A549 (cell line): Measurements from ENCODE around the gene ZNF362. TPM values are rescaled to one million over a fixed set of nuclear protein-coding genes. Genes with fewer than 3 reads are reported as not detected.

Experiments used
- ATAC-seq, 2 experiments: fragments of 200-7000 bp in 1 of 2; fragments of >200 bp in 1 of 2; cut with Nextera tagmentation in 1 of 2; cut with Tn5 transposase in 1 of 2; 3 replicates each; pipeline versions ENCODE4 v1.8.0 to v1.9.1; 2018 to 2020; ENCODE audit warnings: mild to moderate bottlenecking in 1 of 2, moderate library complexity in 1 of 2
- CTCF ChIA-PET: fragments of 300-600 bp; sonication (Branson Sonifier 250); formaldehyde crosslinking; extraction: SDS; loops from one replicate; lab custom pipeline; 2021; ENCODE audit warnings: antibody characterized with exemption, inconsistent platforms; lab: Yijun Ruan, JAX
- POLR2A ChIA-PET: fragments of 350-600 bp; formaldehyde crosslinking; extraction: SDS; loops from one replicate; lab custom pipeline; 2021; ENCODE audit warnings: antibody characterized with exemption, inconsistent platforms; lab: Yijun Ruan, JAX
- DNase-seq, 2 experiments: peaks; one replicate each; pipeline versions ENCODE4 v3.0.0 to v3.0.0-alpha.2; 2011 to 2016; ENCODE audit warnings: low read depth in 1 of 2, low spot score in 1 of 2
- FAIRE-seq: peaks from 2 replicates; lab custom pipeline; 2011; peaks lifted over from hg19 to GRCh38; lab: Jason Lieb, UNC
- H3K27ac ChIP-seq, 2 experiments: fragments of >200 bp; sonication (Bioruptor Twin); formaldehyde crosslinking; 3 replicates each; pipeline ENCODE4 v1.5.1; 2016 to 2017
- H3K4me1 ChIP-seq: fragments of >200 bp; sonication (Bioruptor Twin); formaldehyde crosslinking; 3 replicates; pipeline ENCODE4 v1.6.1; 2016
- H3K4me2 ChIP-seq: fragments of >200 bp; sonication (Bioruptor Twin); formaldehyde crosslinking; 3 replicates; pipeline ENCODE4 v1.6.1; 2016
- H3K4me3 ChIP-seq: fragments of >200 bp; sonication (Bioruptor Twin); formaldehyde crosslinking; 3 replicates; pipeline ENCODE4 v1.5.1; 2016
- H3K9me3 ChIP-seq: fragments of >200 bp; sonication (Bioruptor Twin); formaldehyde crosslinking; 3 replicates; pipeline ENCODE4 v1.6.1; 2016
- BHLHE40 ChIP-seq: IDR thresholded peaks from 2 replicates; pipeline ENCODE4 v1.6.1; 2012; ENCODE audit warnings: low read depth, low read length, inconsistent platforms
- CBX2 ChIP-seq: fragments of 200-600 bp; sonication (generic); IDR thresholded peaks from 2 replicates; pipeline ENCODE4 v1.6.1; 2016; ENCODE audit warnings: low read depth, mild to moderate bottlenecking, borderline replicate concordance
- CBX8 ChIP-seq: fragments of 200-600 bp; sonication (generic); IDR thresholded peaks from 2 replicates; pipeline ENCODE4 v1.6.1; 2016
- CEBPB ChIP-seq, 2 experiments: fragments of >200 bp in 1 of 2; sonication (Bioruptor Twin) in 1 of 2; formaldehyde crosslinking in 1 of 2; IDR thresholded peaks; 2 replicates each; pipeline ENCODE4 v1.6.1; 2012 to 2016
- CHD2 ChIP-seq: fragments of 150-350 bp; IDR thresholded peaks from 2 replicates; pipeline ENCODE4 v1.6.1; 2014; ENCODE audit warnings: low read length; ENCODE audit not compliant: partially characterized antibody
- CHD4 ChIP-seq: fragments of 200-600 bp; sonication (generic); IDR thresholded peaks from 2 replicates; pipeline ENCODE4 v1.6.1; 2016; ENCODE audit warnings: antibody characterized with exemption, mild to moderate bottlenecking, borderline replicate concordance
- EHMT2 ChIP-seq: fragments of 200-600 bp; sonication (generic); IDR thresholded peaks from 2 replicates; pipeline ENCODE4 v1.6.1; 2016; ENCODE audit warnings: antibody characterized with exemption, low read depth, mild to moderate bottlenecking, moderate library complexity
- EP300 ChIP-seq, 2 experiments: fragments of >200 bp; sonication (Bioruptor Twin); formaldehyde crosslinking; IDR thresholded peaks; 2 replicates in 1 of 2; 3 replicates in 1 of 2; pipeline ENCODE4 v1.6.1; 2016 to 2017
- ESRRA ChIP-seq: fragments of 150-350 bp; IDR thresholded peaks from 2 replicates; pipeline ENCODE4 v1.6.1; 2014; ENCODE audit warnings: mild to moderate bottlenecking, low read length, borderline replicate concordance
- FOSL2 ChIP-seq, 2 experiments: fragments of 450-650 bp in 1 of 2; fragments of >200 bp in 1 of 2; sonication (Bioruptor Twin) in 1 of 2; formaldehyde crosslinking; IDR thresholded peaks; 2 replicates each; pipeline versions ENCODE4 v1.5.0 to v1.6.1; 2016 to 2020; ENCODE audit warnings: mild to moderate bottlenecking in 1 of 2, moderate library complexity in 1 of 2
- FOXS1 ChIP-seq: fragments of 250-450 bp; sonication (Bioruptor Pico); IDR thresholded peaks from 2 replicates; pipeline ENCODE4 v1.5.0; 2020; ENCODE audit warnings: mild to moderate bottlenecking, moderate library complexity
- GATA3 ChIP-seq: IDR thresholded peaks from 2 replicates; pipeline ENCODE4 v1.6.1; 2012; ENCODE audit warnings: borderline replicate concordance
- HDAC2 ChIP-seq: fragments of 200-600 bp; sonication (generic); IDR thresholded peaks from 2 replicates; pipeline ENCODE4 v1.6.1; 2016
- HOXB13 ChIP-seq: fragments of 250-450 bp; sonication (Bioruptor Pico); IDR thresholded peaks from 2 replicates; pipeline ENCODE4 v1.5.0; 2020; ENCODE audit warnings: low read depth, mild to moderate bottlenecking, moderate library complexity
- JUN ChIP-seq, 2 experiments: fragments of >200 bp; sonication (Bioruptor Twin); formaldehyde crosslinking; IDR thresholded peaks; 2 replicates in 1 of 2; 3 replicates in 1 of 2; pipeline ENCODE4 v1.6.1; 2016 to 2017
- JUNB ChIP-seq: fragments of >200 bp; sonication (Bioruptor Twin); formaldehyde crosslinking; IDR thresholded peaks from 2 replicates; pipeline ENCODE4 v1.6.1; 2016
- KDM1A ChIP-seq: fragments of 200-600 bp; sonication (generic); IDR thresholded peaks from 2 replicates; pipeline ENCODE4 v1.6.1; 2016; ENCODE audit warnings: low read depth, mild to moderate bottlenecking
- KDM5A ChIP-seq: fragments of 200-600 bp; sonication (generic); IDR thresholded peaks from 2 replicates; pipeline ENCODE4 v1.6.1; 2016; ENCODE audit warnings: antibody characterized with exemption, mild to moderate bottlenecking
- MYC ChIP-seq: IDR thresholded peaks from 2 replicates; pipeline ENCODE4 v1.6.1; 2012; ENCODE audit warnings: mild to moderate bottlenecking, inconsistent platforms, low read length, improper control_type of control experiment, borderline replicate concordance
- PHF8 ChIP-seq: fragments of 200-600 bp; sonication (generic); IDR thresholded peaks from 2 replicates; pipeline ENCODE4 v1.6.1; 2016; ENCODE audit warnings: low read depth, mild to moderate bottlenecking, antibody characterized with exemption, moderate library complexity, borderline replicate concordance
- POLR2AphosphoS2 ChIP-seq: conservative IDR thresholded peaks from 2 replicates; pipeline ENCODE4 v1.6.1; 2012; ENCODE audit warnings: low read length, improper control_type of control experiment, inconsistent platforms
- RNF2 ChIP-seq: fragments of 200-600 bp; sonication (generic); IDR thresholded peaks from 2 replicates; pipeline ENCODE4 v1.6.1; 2016; ENCODE audit warnings: low read depth, mild to moderate bottlenecking, antibody characterized with exemption, moderate library complexity, borderline replicate concordance
- SMC3 ChIP-seq: fragments of >200 bp; sonication (Bioruptor Twin); formaldehyde crosslinking; IDR thresholded peaks from 3 replicates; pipeline ENCODE4 v1.6.1; 2018; ENCODE audit warnings: inconsistent platforms
- ZNF302 ChIP-seq: fragments of 250-450 bp; sonication (Bioruptor Pico); IDR thresholded peaks from 2 replicates; pipeline ENCODE4 v1.9.0; 2021; ENCODE audit warnings: inconsistent platforms, mild to moderate bottlenecking, moderate library complexity
- ZSCAN20 ChIP-seq: fragments of 250-450 bp; sonication (Bioruptor Pico); IDR thresholded peaks from 2 replicates; pipeline ENCODE4 v1.8.0; 2022; ENCODE audit warnings: mild to moderate bottlenecking, moderate library complexity
- WGBS: methylation state at CpG from one replicate; pipeline ENCODE4 v1.1.6; 2017; ENCODE audit errors: missing lambda C conversion rate; 5-methylcytosine and 5-hydroxymethylcytosine counted together
- polyA plus RNA-seq, 4 experiments: library from polyadenylated mRNA; depleted of rRNA in 3 of 4; stranded (reverse); fragments of >200 nt; fragmentation: RNase III in 1 of 4; extraction: RNeasy Plus Mini Kit Qiagen cat#74134 plus additional on column Dnase treatment in 1 of 4; gene quantifications; 2 replicates in 3 of 4; 3 replicates in 1 of 4; pipeline ENCODE4 v1.2.3, GENCODE V29; 2011 to 2017
- TF ChIP-seq, protein P1 (sequence below): fragments of >200 bp; sonication (Bioruptor Twin); formaldehyde crosslinking; IDR thresholded peaks from 3 replicates; pipeline ENCODE4 v1.6.1; 2016
- TF ChIP-seq, protein P2 (sequence below): fragments of >200 bp; sonication (Bioruptor Twin); formaldehyde crosslinking; IDR thresholded peaks from 2 replicates; pipeline ENCODE4 v1.6.1; 2016
- TF ChIP-seq, protein P3 (sequence below): IDR thresholded peaks from 2 replicates; pipeline ENCODE4 v1.6.1; 2012
- TF ChIP-seq, protein P4 (sequence below): fragments of 450-650 bp; IDR thresholded peaks from 2 replicates; pipeline ENCODE4 v1.6.1; 2014; ENCODE audit warnings: antibody characterized with exemption
- TF ChIP-seq, protein P5 (sequence below): IDR thresholded peaks from 2 replicates; pipeline ENCODE4 v1.6.1; 2012

The ZNF362 gene
- polyA plus RNA-seq, 2 of the 4 experiments (the other 2 are of a cell fraction): 4.8 to 7.9 TPM

DNA sequence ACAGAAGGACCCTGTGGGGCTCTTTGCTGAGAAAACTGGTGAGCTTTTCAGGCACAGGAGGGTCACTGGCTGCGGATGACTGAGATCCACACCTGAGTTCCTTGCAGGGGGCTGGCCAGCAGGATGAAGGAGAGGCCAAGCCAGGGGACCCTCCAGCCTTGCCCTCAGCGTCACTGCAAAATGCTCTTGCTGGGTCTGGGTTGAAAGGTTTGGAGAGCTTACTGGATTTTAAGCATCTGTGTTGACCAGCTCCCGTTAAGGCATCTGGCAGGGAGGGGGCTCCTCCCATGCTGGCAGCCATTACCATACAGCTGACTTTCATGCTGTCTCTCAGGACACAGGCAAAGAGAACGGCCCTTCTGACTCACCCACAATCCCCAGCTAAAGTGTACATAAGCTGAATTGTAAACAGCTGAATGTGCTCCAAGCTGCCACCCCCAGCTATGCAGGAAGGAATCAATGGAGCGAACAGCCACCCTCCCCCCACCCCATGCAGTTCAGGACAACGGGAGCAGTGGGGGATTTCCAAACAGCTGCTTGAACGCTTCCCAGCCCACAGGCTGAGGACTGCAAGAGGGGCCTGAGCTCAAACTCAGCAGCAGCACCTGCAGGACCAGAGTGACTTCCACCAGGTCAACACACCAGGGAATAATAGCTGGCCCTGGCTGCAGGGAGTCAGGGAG lies 85.9 kb downstream of the ZNF362 start:
- ATAC-seq: peak; percentile 91
- no peak for FAIRE-seq
- Histone ChIP-seq H3K4me2 (peak overlapping the region; percentile 96), H3K4me1 (peaks cover 90% of the 10 kb centered on the region), H3K27ac (peak overlapping the region; percentile 88), H3K4me3 (peak overlapping the region; percentile 30), H3K9me3 (no peaks in the 10 kb centered on the region)
- no peak for TF ChIP-seq HDAC2
- TF ChIP-seq POLR2AphosphoS2: no peak
- TF ChIP-seq KDM1A: no peak
- 0 out of 2 replicates have a peak, but pooled peaks have one; percentile 50 for TF ChIP-seq MYC
- TF ChIP-seq, protein P1, sequence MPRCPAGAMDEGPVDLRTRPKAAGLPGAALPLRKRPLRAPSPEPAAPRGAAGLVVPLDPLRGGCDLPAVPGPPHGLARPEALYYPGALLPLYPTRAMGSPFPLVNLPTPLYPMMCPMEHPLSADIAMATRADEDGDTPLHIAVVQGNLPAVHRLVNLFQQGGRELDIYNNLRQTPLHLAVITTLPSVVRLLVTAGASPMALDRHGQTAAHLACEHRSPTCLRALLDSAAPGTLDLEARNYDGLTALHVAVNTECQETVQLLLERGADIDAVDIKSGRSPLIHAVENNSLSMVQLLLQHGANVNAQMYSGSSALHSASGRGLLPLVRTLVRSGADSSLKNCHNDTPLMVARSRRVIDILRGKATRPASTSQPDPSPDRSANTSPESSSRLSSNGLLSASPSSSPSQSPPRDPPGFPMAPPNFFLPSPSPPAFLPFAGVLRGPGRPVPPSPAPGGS: 0 out of 3 replicates have a peak, but pooled peaks have one; percentile 23
- TF ChIP-seq FOXS1 (CRISPR knock-in tag): peak; percentile 50; the same call in 1 of the 2 replicates
- TF ChIP-seq JUNB: peak; percentile 49
- no peak for TF ChIP-seq KDM5A
- no peak for TF ChIP-seq PHF8
- no peak for TF ChIP-seq CHD2
- no peak for TF ChIP-seq BHLHE40
- no peak for TF ChIP-seq ESRRA
- no peak for TF ChIP-seq CHD4
- no peak for TF ChIP-seq RNF2
- TF ChIP-seq, protein P2, sequence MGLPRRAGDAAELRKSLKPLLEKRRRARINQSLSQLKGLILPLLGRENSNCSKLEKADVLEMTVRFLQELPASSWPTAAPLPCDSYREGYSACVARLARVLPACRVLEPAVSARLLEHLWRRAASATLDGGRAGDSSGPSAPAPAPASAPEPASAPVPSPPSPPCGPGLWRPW: no peak
- TF ChIP-seq EHMT2: no peak
- TF ChIP-seq ZNF302 (CRISPR knock-in tag): no peak
- TF ChIP-seq EP300 (IDR thresholded peaks at IDR 0.05): peak; percentile 13 to 59; a peak in 2 of 5 replicates
- TF ChIP-seq CEBPB (IDR thresholded peaks at IDR 0.05): peak in 1 of 2 experiments; percentile 33; a peak in 1 of 4 replicates
- TF ChIP-seq SMC3: 0 out of 3 replicates have a peak, but pooled peaks have one; percentile 23
- peak; percentile 83; the same call in 1 of the 2 replicates for TF ChIP-seq GATA3
- TF ChIP-seq JUN (IDR thresholded peaks at IDR 0.05): peak; percentile 55 to 78; a peak in 3 of 5 replicates
- no peak for TF ChIP-seq ZSCAN20
- peak; percentile 71 for TF ChIP-seq FOSL2 (IDR thresholded peaks at IDR 0.05)
- TF ChIP-seq FOSL2 (CRISPR knock-in tag; IDR thresholded peaks at IDR 0.05): peak; percentile 87
- TF ChIP-seq, protein P3, sequence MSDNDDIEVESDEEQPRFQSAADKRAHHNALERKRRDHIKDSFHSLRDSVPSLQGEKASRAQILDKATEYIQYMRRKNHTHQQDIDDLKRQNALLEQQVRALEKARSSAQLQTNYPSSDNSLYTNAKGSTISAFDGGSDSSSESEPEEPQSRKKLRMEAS: peak; percentile 85
- TF ChIP-seq HOXB13 (CRISPR knock-in tag): no peak
- TF ChIP-seq CBX2: no peak
- TF ChIP-seq, protein P4, sequence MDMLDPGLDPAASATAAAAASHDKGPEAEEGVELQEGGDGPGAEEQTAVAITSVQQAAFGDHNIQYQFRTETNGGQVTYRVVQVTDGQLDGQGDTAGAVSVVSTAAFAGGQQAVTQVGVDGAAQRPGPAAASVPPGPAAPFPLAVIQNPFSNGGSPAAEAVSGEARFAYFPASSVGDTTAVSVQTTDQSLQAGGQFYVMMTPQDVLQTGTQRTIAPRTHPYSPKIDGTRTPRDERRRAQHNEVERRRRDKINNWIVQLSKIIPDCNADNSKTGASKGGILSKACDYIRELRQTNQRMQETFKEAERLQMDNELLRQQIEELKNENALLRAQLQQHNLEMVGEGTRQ: no peak
- TF ChIP-seq, protein P5, sequence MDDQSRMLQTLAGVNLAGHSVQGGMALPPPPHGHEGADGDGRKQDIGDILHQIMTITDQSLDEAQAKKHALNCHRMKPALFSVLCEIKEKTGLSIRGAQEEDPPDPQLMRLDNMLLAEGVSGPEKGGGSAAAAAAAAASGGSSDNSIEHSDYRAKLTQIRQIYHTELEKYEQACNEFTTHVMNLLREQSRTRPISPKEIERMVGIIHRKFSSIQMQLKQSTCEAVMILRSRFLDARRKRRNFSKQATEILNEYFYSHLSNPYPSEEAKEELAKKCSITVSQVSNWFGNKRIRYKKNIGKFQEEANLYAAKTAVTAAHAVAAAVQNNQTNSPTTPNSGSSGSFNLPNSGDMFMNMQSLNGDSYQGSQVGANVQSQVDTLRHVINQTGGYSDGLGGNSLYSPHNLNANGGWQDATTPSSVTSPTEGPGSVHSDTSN: peak; percentile 75
- TF ChIP-seq CBX8: no peak
- DNase-seq: peak; percentile 56 to 89
- 0% methylated on average over 5 of the region's 7 CpGs for WGBS
- CTCF ChIA-PET: interaction anchor here (0.7 to 2.1 kb wide), 6 partner anchors 12 to 581 kb away, joined by 3 to 7 read pairs (median 3); no protein-coding TSS in a partner anchor
- POLR2A ChIA-PET: interaction anchor here (1.5 kb wide), 1 partner anchor 9 kb away, joined by 3 read pairs; no protein-coding TSS in a partner anchor
